H1 (cell line): ENCODE data around the gene SOAT2. TPM values are rescaled to one million over a fixed set of nuclear protein-coding genes. Genes with fewer than 3 reads are reported as not detected.

ENCODE experiments used
- CTCF ChIA-PET: fragments of 300-600 bp; sonication (Branson Sonifier 250); formaldehyde crosslinking; loops from one replicate; lab custom pipeline; 2021; ENCODE audit not compliant: partially characterized antibody; lab: Charles Lee
- POLR2A ChIA-PET: fragments of 300-600 bp; sonication (Branson Sonifier 250); formaldehyde crosslinking; loops from one replicate; lab custom pipeline; 2021; ENCODE audit warnings: inconsistent platforms; ENCODE audit not compliant: partially characterized antibody; lab: Charles Lee
- DNase-seq, 2 experiments: peaks; one replicate each; pipeline versions ENCODE4 v3.0.0 to v3.0.0-alpha.2; 2010 to 2022; ENCODE audit warnings: low spot score in 2 of 2, low read depth in 1 of 2, mixed read lengths in 1 of 2
- FAIRE-seq: peaks from 2 replicates; lab custom pipeline; 2011; peaks lifted over from hg19 to GRCh38; lab: Jason Lieb, UNC
- H2AFZ ChIP-seq: 2 replicates; pipeline ENCODE4 v1.8.1; 2012; ENCODE audit warnings: low read length, inconsistent platforms
- H2AK5ac ChIP-seq: 2 replicates; pipeline ENCODE4 v1.6.1; 2013; ENCODE audit warnings: low read depth, low read length
- H2BK120ac ChIP-seq: replicated peaks from 2 replicates; pipeline ENCODE3; 2013; ENCODE audit warnings: low read depth, low read length, inconsistent platforms
- H2BK12ac ChIP-seq: 2 replicates; pipeline ENCODE4 v1.6.1; 2013; ENCODE audit warnings: low read depth, low read length
- H2BK15ac ChIP-seq: 2 replicates; pipeline ENCODE4 v1.6.1; 2013; ENCODE audit warnings: low read length
- H2BK20ac ChIP-seq: 2 replicates; pipeline ENCODE4 v1.6.1; 2013; ENCODE audit warnings: low read length
- H2BK5ac ChIP-seq: 2 replicates; pipeline ENCODE4 v1.6.1; 2013; ENCODE audit warnings: low read depth, low read length
- H3K14ac ChIP-seq: 2 replicates; pipeline ENCODE4 v1.6.1; 2013; ENCODE audit warnings: inconsistent platforms; ENCODE audit not compliant: insufficient read length
- H3K18ac ChIP-seq: 2 replicates; pipeline ENCODE4 v1.6.1; 2013; ENCODE audit warnings: low read length; ENCODE audit errors: extremely low read depth
- H3K23ac ChIP-seq: 2 replicates; pipeline ENCODE4 v1.6.1; 2013; ENCODE audit warnings: inconsistent platforms; ENCODE audit not compliant: insufficient read length
- H3K23me2 ChIP-seq: 2 replicates; pipeline ENCODE4 v1.6.1; 2013; ENCODE audit warnings: low read depth, low read length
- H3K27ac ChIP-seq: 2 replicates; pipeline ENCODE4 v1.6.1; 2011; ENCODE audit warnings: low read depth, low read length, inconsistent platforms
- H3K27me3 ChIP-seq, 4 experiments: replicated peaks in 1 of 4; 1 replicate in 1 of 4; 2 replicates in 3 of 4; pipeline versions ENCODE4 v1.6.1 to v1.8.1; 2011 to 2013; ENCODE audit warnings: low read length in 3 of 4, mild to moderate bottlenecking in 3 of 4, inconsistent platforms in 2 of 4, mixed read lengths in 2 of 4, moderate library complexity in 1 of 4; ENCODE audit not compliant: control insufficient read depth in 3 of 4, insufficient read depth in 3 of 4; ENCODE audit errors: extremely low read depth in 1 of 4
- H3K36me3 ChIP-seq, 4 experiments: 2 replicates each; pipeline versions ENCODE4 v1.6.1 to v1.8.1; 2011 to 2013; ENCODE audit warnings: mild to moderate bottlenecking in 4 of 4, low read length in 3 of 4, moderate library complexity in 2 of 4, control low read depth in 1 of 4, inconsistent platforms in 1 of 4; ENCODE audit not compliant: insufficient read depth in 4 of 4, control insufficient read depth in 2 of 4
- H3K4ac ChIP-seq: replicated peaks from 2 replicates; pipeline ENCODE3; 2013; ENCODE audit warnings: low read length, low read depth, mixed read lengths, inconsistent platforms; ENCODE audit not compliant: insufficient read length
- H3K4me1 ChIP-seq, 4 experiments: replicated peaks in 1 of 4; 1 replicate in 1 of 4; 2 replicates in 3 of 4; pipeline versions ENCODE4 v1.6.1 to v1.8.1; 2011 to 2013; ENCODE audit warnings: low read length in 3 of 4, inconsistent platforms in 2 of 4, mixed read lengths in 1 of 4; ENCODE audit not compliant: insufficient read depth in 4 of 4, control insufficient read depth in 3 of 4
- H3K4me2 ChIP-seq, 2 experiments: 2 replicates each; pipeline versions ENCODE4 v1.6.1 to v1.8.1; 2011 to 2013; ENCODE audit warnings: low read depth in 2 of 2, low read length in 2 of 2, control low read depth in 1 of 2, inconsistent platforms in 1 of 2, mild to moderate bottlenecking in 1 of 2; ENCODE audit not compliant: insufficient read depth in 1 of 2
- H3K4me3 ChIP-seq, 4 experiments: fragments of 200-600, 300-600 bp in 1 of 4; sonication (generic), shearing (Covaris generic), sonication (Bioruptor Twin) in 1 of 4; 2 replicates each; pipeline versions ENCODE4 v1.5.1 to v1.8.1; 2011 to 2016; ENCODE audit warnings: low read length in 4 of 4, low read depth in 3 of 4, control low read depth in 2 of 4, inconsistent platforms in 2 of 4, mild to moderate bottlenecking in 2 of 4, mixed read lengths in 1 of 4, moderate library complexity in 1 of 4; ENCODE audit not compliant: insufficient read depth in 2 of 4; ENCODE audit errors: extremely low read depth in 1 of 4
- H3K56ac ChIP-seq: replicated peaks from 2 replicates; pipeline ENCODE3; 2013; ENCODE audit warnings: low read depth, mild to moderate bottlenecking, mixed read lengths, low read length, inconsistent platforms; ENCODE audit not compliant: insufficient read length
- H3K79me1 ChIP-seq: 2 replicates; pipeline ENCODE4 v1.6.1; 2013; ENCODE audit warnings: low read depth, low read length, control low read depth
- H3K79me2 ChIP-seq, 2 experiments: 2 replicates each; pipeline versions ENCODE4 v1.6.1 to v1.8.1; 2012 to 2013; ENCODE audit warnings: low read length in 2 of 2, mild to moderate bottlenecking in 2 of 2, inconsistent platforms in 1 of 2; ENCODE audit not compliant: insufficient read depth in 2 of 2, control insufficient read depth in 1 of 2
- H3K9ac ChIP-seq, 4 experiments: replicated peaks in 1 of 4; 1 replicate in 1 of 4; 2 replicates in 3 of 4; pipeline versions ENCODE4 v1.6.1 to v1.8.1; 2011 to 2013; ENCODE audit warnings: low read depth in 3 of 4, low read length in 3 of 4, control low read depth in 2 of 4, mild to moderate bottlenecking in 2 of 4, moderate library complexity in 2 of 4, inconsistent platforms in 1 of 4; ENCODE audit errors: extremely low read depth in 1 of 4
- H3K9me3 ChIP-seq, 2 experiments: 2 replicates each; pipeline versions ENCODE4 v1.6.1 to v1.8.1; 2012 to 2013; ENCODE audit warnings: mild to moderate bottlenecking in 2 of 2, moderate library complexity in 2 of 2, control low read depth in 1 of 2, inconsistent platforms in 1 of 2, low read depth in 1 of 2, low read length in 1 of 2, mixed read lengths in 1 of 2; ENCODE audit not compliant: insufficient read depth in 2 of 2
- H4K20me1 ChIP-seq, 2 experiments: replicated peaks in 1 of 2; 2 replicates each; pipeline versions ENCODE3 to v1.8.1; 2011 to 2013; ENCODE audit warnings: inconsistent platforms in 2 of 2, low read length in 2 of 2, mild to moderate bottlenecking in 1 of 2; ENCODE audit not compliant: insufficient read depth in 2 of 2, control insufficient read depth in 1 of 2
- H4K5ac ChIP-seq: 2 replicates; pipeline ENCODE4 v1.6.1; 2013; ENCODE audit warnings: low read length, low read depth, mixed read lengths, inconsistent platforms; ENCODE audit not compliant: insufficient read length
- H4K8ac ChIP-seq: 2 replicates; pipeline ENCODE4 v1.8.0; 2013; ENCODE audit warnings: mild to moderate bottlenecking, moderate library complexity, low read length, inconsistent platforms; ENCODE audit not compliant: insufficient read depth; ENCODE audit errors: extremely low read depth
- H4K91ac ChIP-seq: replicated peaks from 2 replicates; pipeline ENCODE3; 2013; ENCODE audit warnings: low read length, mixed read lengths, inconsistent platforms; ENCODE audit not compliant: insufficient read length
- BACH1 ChIP-seq: IDR thresholded peaks from 2 replicates; pipeline ENCODE4 v1.6.1; 2012; ENCODE audit warnings: low read length, improper control_type of control experiment
- WGBS, 2 experiments: shearing (Covaris generic) in 1 of 2; methylation state at CpG; one replicate each; pipeline versions ENCODE4 v1.1.6 to v1.1.7; 2013 to 2015; ENCODE audit warnings: low lambda C conversion rate in 2 of 2, mixed read lengths in 2 of 2, inconsistent platforms in 1 of 2, low coverage in 1 of 2, missing lambda C conversion rate in 1 of 2; ENCODE audit not compliant: insufficient replicate concordance in 2 of 2, insufficient coverage in 1 of 2, insufficient read length in 1 of 2; ENCODE audit errors: extremely low coverage in 1 of 2, missing lambda C conversion rate in 1 of 2; 5-methylcytosine and 5-hydroxymethylcytosine counted together
- polyA plus RNA-seq, 7 experiments: library from polyadenylated mRNA; depleted of rRNA in 3 of 7; stranded (reverse) in 5 of 7; unstranded in 2 of 7; fragments of >200 nt in 5 of 7; fragments of 200-250 nt in 2 of 7; gene quantifications; 1 replicate in 5 of 7; 2 replicates in 1 of 7; 4 replicates in 1 of 7; pipeline versions ENCODE4 v1.2.1 to v1.2.3, GENCODE V29; 2011 to 2013; ENCODE audit warnings: missing spikeins in 2 of 7, mixed read lengths in 2 of 7
- total RNA-seq: library from RNA; stranded (reverse); fragmentation: NEBNext Ultra II Directional; extraction: Animal tissue kit (Norgen Biotek cat#: 25700); gene quantifications from 2 replicates; pipeline ENCODE4 v1.2.1, GENCODE V29; 2021

The SOAT2 gene
- total and polyA plus RNA-seq, 2 of the 8 experiments (the other 6 are each of a cell fraction or from before 2014, with no cell fraction given), result 0.08 TPM; not detected in 1

DNA sequence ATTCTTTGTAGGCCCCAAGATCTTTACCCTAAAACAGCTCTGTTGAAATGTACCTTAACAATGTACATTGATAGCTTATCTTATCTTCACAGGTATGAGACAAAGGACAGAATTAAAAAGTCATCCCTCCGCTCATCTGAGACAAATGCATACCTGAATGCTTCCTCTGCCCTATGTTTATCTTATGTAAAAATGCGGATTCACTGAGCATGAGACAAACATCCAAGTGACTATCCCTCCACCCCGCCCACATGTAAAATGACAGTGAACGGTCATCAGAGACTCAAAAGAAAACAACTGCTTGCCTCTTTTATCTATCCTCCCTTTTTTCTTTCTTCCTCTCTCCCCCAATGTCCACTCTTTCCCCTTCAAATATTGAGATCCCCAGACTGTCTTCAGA is 40.1 kb downstream of the SOAT2 start:
- no peak overlapping the region for H3K14ac ChIP-seq
- FAIRE-seq, result no peak
- no peak for TF ChIP-seq BACH1
- H4K8ac ChIP-seq, result no peak overlapping the region
- no peak overlapping the region for H2BK15ac ChIP-seq
- no peak overlapping the region for H3K4me3 ChIP-seq
- POLR2A ChIA-PET, result interaction anchor here (0.9 kb wide), 1 partner anchor 146 kb away, joined by 3 read pairs; no protein-coding TSS in a partner anchor
- H4K20me1 ChIP-seq, result no peaks in the 10 kb centered on the region
- no peaks in the 10 kb centered on the region for H3K79me2 ChIP-seq
- no peak overlapping the region for H4K91ac ChIP-seq
- no peak overlapping the region for H2AFZ ChIP-seq
- H3K56ac ChIP-seq, result no peak overlapping the region
- no peaks in the 10 kb centered on the region for H3K27me3 ChIP-seq
- H2BK20ac ChIP-seq, result no peak overlapping the region
- H3K27ac ChIP-seq, result no peak overlapping the region
- CTCF ChIA-PET, result interaction anchor here (0.7 to 0.9 kb wide), 2 partner anchors 16 to 80 kb away, joined by 3 read pairs; no protein-coding TSS in a partner anchor
- H2BK12ac ChIP-seq, result no peak overlapping the region
- no peak for DNase-seq
- H2BK5ac ChIP-seq, result no peak overlapping the region
- no peak overlapping the region for H3K23ac ChIP-seq
- H3K18ac ChIP-seq, result no peak overlapping the region
- H3K23me2 ChIP-seq, result no peaks in the 10 kb centered on the region
- no peak overlapping the region for H2AK5ac ChIP-seq
- no peaks in the 10 kb centered on the region for H3K4me1 ChIP-seq
- H3K4me2 ChIP-seq, result no peak overlapping the region
- peaks cover 11 to 14% of the 10 kb centered on the region in 2 experiments for H3K9me3 ChIP-seq
- H3K79me1 ChIP-seq, result no peaks in the 10 kb centered on the region
- H3K9ac ChIP-seq, result no peak overlapping the region
- 81% methylated on average over 4 of the region's 4 CpGs; no CpG with 5 or more reads in 1 of the 2 experiments for WGBS, 2 experiments
- H2BK120ac ChIP-seq, result no peak overlapping the region
- no peak overlapping the region for H4K5ac ChIP-seq
- no peak overlapping the region for H3K4ac ChIP-seq
- no peaks in the 10 kb centered on the region for H3K36me3 ChIP-seq
